Activated naive CD8-positive, alpha-beta T cell (primary cell): ENCODE data around the gene STN1.

Source experiments
- H3K27ac Mint-ChIP-seq: one replicate; pipeline ENCODE4 v1.8.0; 2021; ENCODE audit warnings: mixed read lengths
- H3K27me3 Mint-ChIP-seq: one replicate; pipeline ENCODE4 v1.8.0; 2021; ENCODE audit warnings: mixed read lengths
- H3K36me3 Mint-ChIP-seq: one replicate; pipeline ENCODE4 v1.8.0; 2021; ENCODE audit warnings: mixed read lengths
- H3K4me1 Mint-ChIP-seq: one replicate; pipeline ENCODE4 v1.8.0; 2021; ENCODE audit warnings: low read depth, mixed read lengths
- H3K4me3 Mint-ChIP-seq: one replicate; pipeline ENCODE4 v1.8.0; 2021; ENCODE audit warnings: mild to moderate bottlenecking, mixed read lengths
- H3K9me3 Mint-ChIP-seq: one replicate; pipeline ENCODE4 v1.8.0; 2021; ENCODE audit warnings: low read depth, mixed read lengths

Gene STN1

DNA sequence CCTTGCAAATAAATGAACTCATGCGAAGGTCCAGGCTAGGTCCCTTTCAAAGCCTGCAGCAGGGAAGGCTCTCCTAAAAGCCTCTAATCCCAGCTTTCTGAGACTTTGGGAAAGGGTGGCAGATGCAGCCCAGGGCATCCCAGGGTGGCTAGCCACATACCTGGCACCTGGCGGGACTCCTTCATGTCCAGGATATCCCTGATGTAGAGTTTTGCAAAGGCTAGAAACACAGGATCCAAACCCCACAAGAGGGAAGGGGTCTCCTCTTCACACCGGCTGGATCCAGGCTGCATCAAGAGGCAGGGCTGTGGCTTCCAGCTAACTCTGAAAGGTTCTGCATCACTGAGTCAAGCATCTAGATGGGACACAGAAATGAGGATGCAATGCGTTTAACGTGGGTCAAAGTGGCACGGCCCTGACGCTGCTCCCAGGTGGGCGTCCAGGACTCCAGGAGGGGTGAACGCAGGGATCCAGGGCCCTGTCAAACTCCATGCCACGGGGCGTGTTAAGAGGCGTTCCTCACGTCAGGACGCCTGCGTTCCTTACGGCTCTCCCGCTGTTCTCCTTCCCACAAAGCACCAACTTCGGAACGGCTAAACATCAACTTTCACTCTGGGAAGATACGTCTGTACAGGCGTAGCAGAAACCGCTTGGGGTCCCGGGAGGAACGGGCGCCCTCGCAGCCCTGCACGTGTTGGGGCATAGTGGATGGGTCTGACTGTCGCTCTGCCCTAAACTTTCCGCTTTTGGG, 507 bp downstream of the STN1 start:
- H3K36me3 Mint-ChIP-seq = peaks cover 8% of the 10 kb centered on the region
- no peaks in the 10 kb centered on the region for H3K27me3 Mint-ChIP-seq
- peaks cover 7% of the 10 kb centered on the region for H3K9me3 Mint-ChIP-seq
- H3K4me3 Mint-ChIP-seq = peak overlapping the region; percentile 98
- H3K4me1 Mint-ChIP-seq = peaks cover 46% of the 10 kb centered on the region
- peak overlapping the region; percentile 98 for H3K27ac Mint-ChIP-seq

DNA sequence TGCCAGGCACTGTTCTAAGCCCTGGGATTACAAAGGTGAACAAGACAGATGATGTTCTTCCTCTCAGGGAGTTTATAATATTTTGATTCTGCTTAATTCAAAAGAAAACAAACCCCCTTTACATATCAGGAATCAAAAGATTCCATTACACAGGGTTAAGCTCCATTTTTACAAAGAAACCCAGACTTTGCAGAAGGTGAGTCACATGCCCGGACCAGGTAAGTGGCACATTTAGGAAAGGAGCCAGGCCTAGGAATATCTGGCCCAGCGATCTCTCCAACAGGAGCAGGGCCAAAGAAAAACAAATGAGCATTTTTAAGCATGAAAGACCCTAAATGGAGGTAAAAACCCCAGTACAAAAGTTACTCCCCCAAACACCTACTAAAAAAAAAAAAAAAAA, 1.1 kb downstream of the STN1 start:
- Mint-ChIP-seq H3K27ac (peak overlapping the region; percentile 98), H3K4me1 (peaks cover 52% of the 10 kb centered on the region)

DNA sequence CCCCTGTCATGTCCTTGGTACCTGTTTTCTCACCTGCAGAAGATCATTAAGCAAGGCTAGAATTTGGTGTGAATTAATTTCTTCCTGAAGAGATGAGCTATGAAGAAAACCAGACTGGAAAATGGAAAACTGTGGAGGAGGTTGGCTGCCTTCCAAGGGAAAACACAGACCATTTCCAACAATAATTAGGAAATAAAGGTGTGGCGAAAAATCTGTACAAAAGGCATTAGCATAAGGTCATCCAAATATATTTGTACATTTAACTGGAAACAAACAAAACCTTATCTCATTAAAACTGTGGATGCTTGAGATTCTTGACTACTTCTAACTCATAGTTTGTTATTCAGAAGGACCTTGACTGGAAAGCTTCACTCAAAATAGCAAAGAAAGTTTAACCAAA, 1.7 kb downstream of the STN1 start:
- peak overlapping the region; percentile 98 for H3K4me3 Mint-ChIP-seq
- no peaks in the 10 kb centered on the region for H3K27me3 Mint-ChIP-seq
- peaks cover 8% of the 10 kb centered on the region for H3K36me3 Mint-ChIP-seq
- H3K27ac Mint-ChIP-seq = peak overlapping the region; percentile 98
- peaks cover 7% of the 10 kb centered on the region for H3K9me3 Mint-ChIP-seq
- peaks cover 58% of the 10 kb centered on the region for H3K4me1 Mint-ChIP-seq

More for the DNA sequence above, 1.1 kb downstream of the STN1 start:
- Mint-ChIP-seq H3K4me3 (peak overlapping the region; percentile 98), H3K9me3 (peaks cover 7% of the 10 kb centered on the region), H3K36me3 (peaks cover 8% of the 10 kb centered on the region), H3K27me3 (no peaks in the 10 kb centered on the region)

DNA sequence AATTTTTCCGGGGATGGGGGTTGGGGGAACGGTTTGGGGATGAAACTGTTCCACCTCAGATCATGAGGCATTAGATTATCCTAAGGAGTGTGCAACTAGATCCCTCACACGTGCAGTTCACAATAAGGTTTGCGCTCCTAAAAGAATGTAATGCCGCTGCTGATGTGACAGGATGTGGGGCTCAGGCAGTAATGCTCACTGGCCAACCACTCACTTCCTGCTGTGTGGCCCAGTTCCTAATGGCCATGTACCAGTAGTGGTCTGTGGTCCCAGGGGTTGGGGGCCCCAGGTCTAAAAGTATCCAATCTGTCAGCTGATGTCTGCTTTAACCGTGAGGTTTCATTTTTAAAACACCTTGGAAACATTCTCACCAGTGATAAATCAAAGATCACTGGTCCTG, 2.2 kb downstream of the STN1 start:
- Mint-ChIP-seq H3K4me1 (peaks cover 63% of the 10 kb centered on the region), H3K27ac (peak overlapping the region; percentile 98), H3K27me3 (no peaks in the 10 kb centered on the region), H3K36me3 (peaks cover 8% of the 10 kb centered on the region), H3K9me3 (peaks cover 7% of the 10 kb centered on the region), H3K4me3 (peak overlapping the region; percentile 98)

DNA sequence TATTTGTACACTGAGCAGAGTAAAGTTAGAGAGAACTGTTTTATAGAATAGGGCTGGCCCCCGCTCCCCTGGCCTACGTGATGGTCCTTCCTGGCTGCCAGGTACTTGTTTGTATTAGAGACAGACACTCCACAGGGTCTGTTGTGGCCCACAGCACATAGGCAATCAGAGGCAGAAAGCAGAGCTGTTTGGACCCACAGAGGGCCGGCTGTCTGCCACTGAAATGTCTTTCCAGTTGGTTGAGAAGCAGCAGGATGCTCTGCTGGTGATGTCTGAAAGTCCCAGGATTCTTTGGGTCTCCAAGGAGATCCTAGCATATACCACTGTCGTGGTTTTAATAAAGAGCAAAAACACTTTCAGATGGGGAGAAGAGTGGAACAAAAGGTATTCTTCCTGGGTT, 5.2 kb downstream of the STN1 start:
- Mint-ChIP-seq H3K27me3 (no peaks in the 10 kb centered on the region), H3K27ac (peak overlapping the region; percentile 90), H3K4me1 (peaks cover 80% of the 10 kb centered on the region), H3K36me3 (peaks cover 10% of the 10 kb centered on the region), H3K9me3 (peaks cover 7% of the 10 kb centered on the region), H3K4me3 (peak overlapping the region; percentile 42)

DNA sequence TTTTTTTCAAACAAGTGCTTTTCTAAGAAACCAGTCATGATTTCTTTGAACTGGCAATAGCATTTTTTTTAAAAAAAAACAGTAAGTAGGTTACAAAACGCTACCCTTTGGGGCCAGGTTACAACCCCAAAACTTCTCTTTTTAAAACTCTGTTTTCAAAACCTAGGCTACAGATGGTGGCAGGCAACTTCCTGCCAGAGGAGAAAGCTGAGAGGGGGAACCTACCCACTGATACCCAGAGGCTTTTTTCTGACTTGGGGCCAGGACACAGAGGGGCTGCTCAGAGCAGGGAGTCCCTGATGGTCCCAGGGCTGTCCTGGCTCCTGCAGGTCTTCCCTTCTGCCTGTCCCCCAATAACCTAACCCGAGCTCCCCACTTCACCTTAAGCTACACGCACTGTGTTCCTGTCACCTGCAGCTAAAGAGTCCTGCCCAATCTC, 6.9 kb downstream of the STN1 start:
- Mint-ChIP-seq H3K27me3 (no peaks in the 10 kb centered on the region), H3K4me1 (peaks cover 79% of the 10 kb centered on the region), H3K27ac (peak overlapping the region; percentile 90), H3K36me3 (peaks cover 9% of the 10 kb centered on the region), H3K9me3 (peaks cover 7% of the 10 kb centered on the region), H3K4me3 (peak overlapping the region; percentile 79)

DNA sequence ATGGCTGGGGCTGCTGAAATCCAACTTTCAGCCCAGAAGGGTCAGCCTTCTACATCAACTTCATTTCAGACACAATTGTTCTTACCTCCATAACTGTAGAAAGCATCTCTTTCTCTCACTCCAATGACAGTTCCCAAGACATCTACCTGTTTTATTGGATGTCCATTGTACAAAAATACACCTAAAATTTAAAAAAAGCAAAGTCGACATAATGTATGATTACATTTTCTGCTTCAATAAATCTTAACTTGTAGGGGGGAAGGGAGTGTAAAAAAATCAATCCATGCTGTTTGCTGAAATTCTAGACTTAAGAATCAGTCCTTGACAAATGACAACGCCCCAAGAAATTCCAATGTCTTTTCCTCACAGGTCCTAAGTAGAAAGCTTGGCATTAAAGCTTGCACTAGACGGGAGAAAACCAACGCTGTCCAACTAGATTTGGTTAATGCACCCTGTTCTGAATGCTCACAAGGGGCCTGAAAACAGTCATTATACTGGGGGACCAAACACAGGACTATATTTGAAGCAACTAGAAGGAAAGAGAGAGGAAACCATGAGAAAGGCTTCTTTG, 7.5 kb downstream of the STN1 start:
- Mint-ChIP-seq H3K4me1 (peaks cover 78% of the 10 kb centered on the region), H3K27ac (peak overlapping the region; percentile 90), H3K9me3 (peaks cover 7% of the 10 kb centered on the region), H3K36me3 (peaks cover 8% of the 10 kb centered on the region), H3K27me3 (no peaks in the 10 kb centered on the region), H3K4me3 (peak overlapping the region; percentile 79)

DNA sequence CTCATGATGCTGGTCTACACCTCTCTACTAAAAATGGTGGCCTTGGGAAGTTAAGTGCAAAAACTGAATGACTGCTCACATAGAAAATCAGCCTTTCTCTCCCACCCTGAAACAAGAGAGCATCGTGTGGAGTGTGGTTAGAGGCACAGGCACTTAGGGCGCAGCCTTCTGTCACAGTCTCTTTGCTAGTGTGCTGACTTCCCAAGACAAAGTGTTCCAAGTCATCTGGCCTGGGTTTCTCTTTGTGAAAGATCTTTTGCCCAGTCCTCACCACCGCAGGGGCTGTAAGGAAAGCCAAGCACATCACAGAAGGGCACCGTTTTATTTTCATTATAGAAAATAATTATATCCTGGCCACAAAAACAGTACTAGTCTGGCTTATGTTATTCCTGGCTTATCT, 12.5 kb downstream of the STN1 start:
- peak overlapping the region; percentile 83 for H3K27ac Mint-ChIP-seq
- H3K4me1 Mint-ChIP-seq = peaks cover 79% of the 10 kb centered on the region
- H3K27me3 Mint-ChIP-seq = no peaks in the 10 kb centered on the region
- no peaks in the 10 kb centered on the region for H3K9me3 Mint-ChIP-seq
- H3K4me3 Mint-ChIP-seq = peak overlapping the region; percentile 48
- peaks cover 7% of the 10 kb centered on the region for H3K36me3 Mint-ChIP-seq

DNA sequence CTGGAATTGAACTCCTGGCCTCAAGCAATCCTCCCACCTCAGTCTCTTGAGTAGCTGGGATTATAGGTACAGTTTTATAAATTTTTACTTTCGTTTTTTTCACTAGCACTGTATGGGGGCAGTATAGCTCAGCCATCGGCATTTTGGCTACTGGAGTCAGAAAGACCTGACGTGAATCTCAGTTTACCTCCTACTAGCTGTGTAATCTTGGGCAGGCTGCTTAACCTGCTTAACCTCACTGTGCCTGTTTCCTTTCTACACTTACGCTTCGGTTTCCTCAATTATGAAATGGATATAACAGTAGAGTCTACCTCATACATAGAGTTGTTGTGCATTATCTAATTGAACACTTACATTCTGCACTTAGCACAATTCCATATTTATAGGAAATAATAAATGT, 16.7 kb downstream of the STN1 start:
- Mint-ChIP-seq H3K36me3 (peaks cover 5% of the 10 kb centered on the region), H3K27me3 (no peaks in the 10 kb centered on the region), H3K4me1 (peaks cover 58% of the 10 kb centered on the region), H3K9me3 (no peaks in the 10 kb centered on the region), H3K27ac (peak overlapping the region; percentile 64), H3K4me3 (peak overlapping the region; percentile 38)

DNA sequence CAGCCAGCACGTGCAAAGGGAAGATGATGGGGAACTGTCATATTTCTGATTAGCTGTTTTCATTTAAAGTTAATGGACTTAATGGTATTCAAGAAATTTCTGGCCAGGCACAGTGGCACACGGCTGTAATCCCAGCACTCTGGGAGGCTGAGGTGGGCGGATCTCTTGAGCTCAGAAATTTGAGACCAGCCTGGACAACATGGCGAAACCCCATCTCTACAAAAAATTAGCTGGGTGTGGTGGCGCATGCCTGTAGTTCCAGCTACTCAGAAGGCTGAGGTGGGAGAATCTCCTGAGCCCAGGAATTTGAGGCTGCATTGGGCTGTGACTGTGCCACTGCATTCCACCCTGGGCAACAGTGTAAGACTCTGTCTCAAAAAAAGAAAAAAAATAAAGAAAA, 18.7 kb downstream of the STN1 start:
- Mint-ChIP-seq H3K4me1 (peaks cover 62% of the 10 kb centered on the region), H3K4me3 (no peak overlapping the region), H3K27ac (peak overlapping the region; percentile 46), H3K9me3 (no peaks in the 10 kb centered on the region), H3K27me3 (no peaks in the 10 kb centered on the region), H3K36me3 (peaks cover 3% of the 10 kb centered on the region)

DNA sequence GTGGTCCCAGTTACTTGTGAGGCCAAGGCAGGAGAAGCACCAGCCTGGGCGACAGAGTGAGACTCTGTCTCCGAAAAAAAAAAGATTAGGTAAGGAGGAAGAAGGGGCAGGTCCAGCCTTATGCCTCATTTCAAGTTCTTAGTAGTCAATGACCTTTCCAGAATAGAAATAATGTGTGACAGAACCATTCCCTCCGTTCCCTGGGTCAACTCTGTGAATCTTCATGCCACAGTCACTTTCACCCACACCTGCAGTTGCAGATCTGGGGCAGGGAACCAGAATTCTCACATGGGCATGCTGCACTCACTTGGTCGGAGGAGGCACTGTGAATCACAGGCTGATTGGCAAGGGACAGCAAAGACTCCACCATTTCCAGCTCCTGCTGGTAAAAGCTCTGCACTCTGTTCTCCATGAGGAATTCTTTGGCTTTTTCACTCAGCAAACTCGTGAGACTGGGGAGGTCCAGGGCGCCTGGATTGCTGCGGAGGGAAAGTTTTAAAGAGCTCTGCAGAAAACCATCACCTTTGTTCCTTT, 20.7 kb downstream of the STN1 start:
- Mint-ChIP-seq H3K27ac (no peak overlapping the region), H3K4me1 (peaks cover 53% of the 10 kb centered on the region), H3K9me3 (no peaks in the 10 kb centered on the region), H3K4me3 (no peak overlapping the region), H3K36me3 (no peaks in the 10 kb centered on the region), H3K27me3 (no peaks in the 10 kb centered on the region)

DNA sequence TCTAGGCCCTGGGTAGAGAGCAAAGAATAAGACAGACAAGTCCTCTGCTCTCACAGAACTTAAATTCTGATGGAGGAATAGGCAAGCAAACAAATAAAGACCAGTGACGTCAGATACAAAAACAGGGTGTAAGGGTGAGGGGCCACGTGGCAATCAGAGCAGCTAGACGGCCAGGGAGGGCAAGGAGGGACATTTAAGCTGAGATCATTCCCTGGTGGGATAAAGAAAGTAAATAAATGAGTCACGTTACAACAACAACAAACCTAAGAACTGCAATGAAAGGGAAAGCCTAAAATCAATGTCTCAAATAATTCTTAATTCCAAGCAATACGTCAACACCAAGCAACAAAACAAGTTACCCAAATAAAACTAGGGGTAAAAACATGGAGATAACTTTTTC, 21.8 kb downstream of the STN1 start:
- H3K27ac Mint-ChIP-seq = peak overlapping the region; percentile 82
- H3K9me3 Mint-ChIP-seq = no peaks in the 10 kb centered on the region
- no peak overlapping the region for H3K4me3 Mint-ChIP-seq
- no peaks in the 10 kb centered on the region for H3K27me3 Mint-ChIP-seq
- peaks cover 42% of the 10 kb centered on the region for H3K4me1 Mint-ChIP-seq
- H3K36me3 Mint-ChIP-seq = no peaks in the 10 kb centered on the region

DNA sequence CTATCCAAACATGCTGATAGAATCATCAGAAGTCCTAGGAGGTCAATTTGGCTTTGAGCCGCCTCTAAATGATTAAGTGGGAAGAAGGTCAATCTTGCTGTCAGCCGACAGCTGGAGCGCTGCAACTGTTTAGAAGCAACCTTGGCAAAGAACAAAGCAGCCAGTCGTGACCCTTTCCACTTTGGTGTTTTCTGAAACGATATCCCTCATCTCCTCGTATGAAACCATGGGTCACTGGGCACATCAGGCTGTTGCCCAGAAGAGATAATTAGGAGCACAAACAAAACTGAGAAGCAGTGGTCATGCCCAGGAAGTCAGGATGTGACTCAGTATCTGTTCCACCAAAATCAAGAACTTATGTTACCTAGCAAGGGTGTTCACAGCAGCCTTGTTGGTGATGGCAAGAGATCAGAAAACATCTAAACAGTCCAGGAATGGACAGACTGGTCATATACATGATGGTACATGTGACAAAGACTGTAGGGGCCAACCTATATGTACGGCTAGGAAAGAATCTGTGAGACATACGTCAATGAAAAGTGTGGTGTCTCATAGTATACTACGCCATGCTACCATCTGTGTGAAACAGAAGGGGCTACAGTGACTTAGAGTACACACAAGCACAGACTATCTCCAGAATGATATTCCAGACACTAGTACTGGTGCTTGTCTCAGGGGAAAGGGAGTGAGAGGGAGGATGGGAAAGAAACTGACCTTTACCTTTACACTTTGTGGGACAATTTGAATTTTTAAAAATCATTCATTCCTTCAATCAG, 22.4 kb downstream of the STN1 start:
- H3K36me3 Mint-ChIP-seq = no peaks in the 10 kb centered on the region
- peak overlapping the region; percentile 82 for H3K27ac Mint-ChIP-seq
- H3K9me3 Mint-ChIP-seq = no peaks in the 10 kb centered on the region
- H3K4me1 Mint-ChIP-seq = peaks cover 38% of the 10 kb centered on the region
- no peak overlapping the region for H3K4me3 Mint-ChIP-seq
- no peaks in the 10 kb centered on the region for H3K27me3 Mint-ChIP-seq

DNA sequence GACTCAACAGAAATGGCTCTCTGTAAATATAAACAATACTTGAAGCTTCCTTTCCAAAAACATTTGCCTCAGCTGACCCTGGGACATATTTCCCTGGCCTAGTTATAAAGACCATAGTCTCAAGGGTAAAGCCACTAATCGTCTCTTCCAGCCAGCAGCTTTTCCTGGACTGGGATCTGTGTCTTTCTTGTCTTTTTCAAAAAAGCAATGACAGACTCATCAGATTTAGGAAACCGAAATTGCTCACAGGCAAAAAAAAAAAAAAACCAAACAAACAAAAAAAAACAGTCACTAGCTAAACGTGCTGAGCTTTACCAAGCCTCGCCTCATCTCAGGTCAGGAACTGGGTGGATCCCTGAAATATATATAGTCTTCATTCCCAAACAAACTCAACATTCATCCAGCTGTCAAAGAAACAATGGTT, 23.5 kb downstream of the STN1 start:
- Mint-ChIP-seq H3K9me3 (no peaks in the 10 kb centered on the region), H3K27me3 (no peaks in the 10 kb centered on the region), H3K4me1 (peaks cover 40% of the 10 kb centered on the region), H3K36me3 (peaks cover 2% of the 10 kb centered on the region), H3K27ac (peak overlapping the region; percentile 74), H3K4me3 (peak overlapping the region; percentile 30)

DNA sequence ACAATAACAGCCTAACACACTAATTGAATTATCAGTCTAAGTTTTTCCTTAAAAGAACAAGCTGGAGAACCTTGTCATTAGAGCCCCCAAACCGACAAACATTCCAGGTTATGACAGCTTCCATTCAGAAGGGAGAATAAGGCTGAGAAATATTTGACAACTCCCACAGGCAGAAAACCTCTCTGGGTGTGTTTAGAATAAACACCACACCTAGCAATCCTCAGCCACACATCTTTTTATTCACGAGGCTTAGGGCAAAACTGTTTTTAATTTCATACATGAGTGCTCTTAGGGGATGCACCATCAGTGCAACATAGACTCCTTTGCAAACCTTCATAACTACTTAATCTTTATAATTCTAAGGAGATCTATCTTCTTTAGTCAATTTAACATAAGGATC, 24.2 kb downstream of the STN1 start:
- Mint-ChIP-seq H3K4me3 (no peak overlapping the region), H3K36me3 (peaks cover 2% of the 10 kb centered on the region), H3K27me3 (no peaks in the 10 kb centered on the region), H3K27ac (peak overlapping the region; percentile 68), H3K4me1 (peaks cover 46% of the 10 kb centered on the region), H3K9me3 (no peaks in the 10 kb centered on the region)
